Activated CD8-positive, alpha-beta memory T cell treated with anti-CD3 and anti-CD28 coated beads, Interleukin-2, amount 50 U/mL, for 1 hour (primary cell): Measurements from ENCODE around the gene TBRG4.
"Not testable (repeated sequence)": the region's sequence is repeated elsewhere in the genome, so short reads cannot be mapped to it uniquely, and the experiment has no call there.

Source experiments
- DNase-seq: peaks from one replicate; pipeline ENCODE4 v3.0.0-alpha.2; 2020; ENCODE audit errors: extremely low read depth

TBRG4 gene

DNA sequence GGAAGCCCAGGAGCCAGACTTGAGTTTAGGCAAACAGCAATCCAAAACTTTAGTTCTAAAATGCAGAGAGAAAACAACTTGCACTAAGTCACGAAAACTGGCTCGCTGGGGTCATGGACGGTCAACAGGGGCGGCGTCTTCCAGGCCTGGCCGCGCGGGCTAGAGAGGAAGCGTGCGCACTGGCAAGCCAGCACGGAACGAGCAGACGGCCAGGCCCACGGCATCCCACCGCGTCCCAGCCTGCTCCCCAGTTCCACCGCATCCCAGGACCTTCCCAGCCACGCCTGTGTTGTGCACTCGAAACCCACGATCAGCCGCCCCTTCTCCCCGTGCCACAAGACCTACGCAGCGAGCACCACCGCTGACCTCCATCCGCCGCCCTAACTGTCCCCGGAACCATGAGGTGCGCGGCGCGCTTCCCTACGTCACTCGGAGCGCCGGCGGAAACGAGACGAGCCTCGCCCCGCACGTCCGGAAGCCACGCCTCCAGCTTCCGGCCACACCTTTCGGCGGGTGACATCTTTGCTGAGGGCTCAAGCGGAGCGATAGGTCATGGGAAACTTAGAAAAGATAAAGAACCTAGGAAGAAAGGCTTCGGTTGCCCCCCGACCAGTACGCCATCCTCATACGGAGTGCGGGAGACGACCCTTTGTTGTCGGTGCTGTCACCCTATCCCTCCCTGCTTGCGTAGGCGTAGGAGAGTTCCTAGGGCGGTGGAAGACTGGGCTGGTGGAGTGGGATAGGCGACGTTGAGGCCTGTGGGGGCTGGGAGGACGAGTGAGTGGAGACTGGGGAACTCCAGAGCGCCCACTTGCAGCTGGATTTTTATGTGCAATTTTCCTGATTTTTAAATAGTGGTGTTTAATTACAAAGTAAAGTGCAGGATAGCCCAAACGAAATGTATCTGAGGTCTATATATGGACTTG lies at the start of gene TBRG4:
TSS of gene TBRG4 (minus strand) at position 400 of the 926 bp plus-strand sequence. CDS start 2,460 bp downstream, outside the sequence.
- DNase-seq: peak; percentile 85

DNA sequence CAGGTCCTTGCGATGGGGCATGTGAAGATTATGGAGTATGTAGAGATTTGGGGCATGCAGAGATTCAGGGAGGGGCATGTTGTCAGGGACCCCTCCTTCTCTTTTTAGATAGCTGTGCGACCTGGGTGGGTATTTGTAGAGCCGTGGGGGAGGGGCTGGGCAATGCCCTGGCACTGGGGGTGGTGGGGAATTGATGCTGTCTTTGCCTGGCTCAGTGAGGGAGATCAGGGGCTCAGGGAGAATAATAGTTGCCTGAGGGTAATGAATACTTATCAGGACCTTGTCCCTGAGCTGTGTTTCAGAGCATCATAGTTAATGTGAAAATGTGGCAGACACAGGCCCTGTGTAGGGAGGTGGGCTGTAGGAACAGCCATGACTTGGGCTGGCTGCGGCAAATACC lies 49.6 kb upstream of the TBRG4 start:
- DNase-seq: no peak

DNA sequence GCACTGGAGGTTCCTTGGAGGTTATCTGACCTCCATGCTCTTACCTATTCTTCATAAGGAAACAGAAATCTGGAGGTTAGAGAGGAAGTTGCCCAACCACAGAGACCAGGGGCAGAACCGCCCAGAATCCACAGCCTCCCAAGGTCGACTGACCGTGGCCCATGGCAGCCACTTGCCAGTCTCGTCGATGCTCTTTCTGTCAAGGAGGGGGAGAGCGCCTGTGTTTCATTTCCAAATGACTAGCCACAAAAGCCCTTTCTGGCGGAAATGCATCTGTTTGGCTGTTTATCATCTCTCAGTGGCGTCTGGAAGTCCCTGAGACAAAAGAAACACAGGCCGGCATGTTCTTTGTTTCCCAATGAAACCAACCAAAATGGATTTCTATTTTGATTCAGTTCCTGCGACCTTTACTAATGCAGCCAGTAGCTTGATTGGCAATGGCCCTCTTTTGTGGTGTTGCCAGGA lies 49.0 kb upstream of the TBRG4 start:
- no peak for DNase-seq

DNA sequence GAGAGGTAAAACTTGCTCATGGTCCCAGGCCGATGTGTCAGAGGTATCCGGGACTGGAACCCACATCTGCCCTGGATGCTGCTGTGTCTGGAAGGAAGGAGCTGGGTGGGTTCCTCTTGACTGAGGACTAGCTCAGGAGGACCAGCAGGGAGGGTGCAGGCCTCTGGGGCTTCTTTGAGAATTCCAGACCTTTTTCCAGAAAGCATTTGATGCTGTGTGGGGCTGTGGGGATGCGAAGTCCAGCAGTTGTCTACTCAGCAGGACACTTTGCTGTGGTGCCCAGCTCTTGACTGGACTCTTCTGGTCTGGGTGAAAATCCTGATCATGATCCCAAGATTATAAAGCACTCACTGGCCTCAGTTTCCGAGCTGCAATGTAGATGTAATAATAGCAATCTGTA lies 47.8 kb upstream of the TBRG4 start:
- no peak for DNase-seq

DNA sequence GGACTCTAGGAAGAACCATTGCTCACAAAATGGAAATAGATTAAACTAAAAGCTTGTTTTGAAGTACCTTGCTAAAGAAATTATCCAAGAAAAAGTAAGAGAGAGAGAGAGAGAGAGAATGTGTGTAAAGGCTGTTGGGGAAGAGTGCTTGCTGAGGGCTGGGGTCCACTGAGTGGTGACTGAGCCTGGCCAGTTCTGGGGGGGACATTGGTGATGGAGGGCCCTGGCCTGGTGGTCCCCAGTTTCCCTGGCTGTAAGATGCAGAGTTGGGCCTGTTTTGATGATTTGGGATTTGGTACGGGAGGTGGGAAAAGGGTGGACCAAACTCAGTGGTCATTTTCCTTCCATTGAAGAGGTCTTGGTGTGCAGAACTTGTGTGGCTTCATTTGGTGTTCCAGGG lies 47.0 kb upstream of the TBRG4 start:
- no peak for DNase-seq

DNA sequence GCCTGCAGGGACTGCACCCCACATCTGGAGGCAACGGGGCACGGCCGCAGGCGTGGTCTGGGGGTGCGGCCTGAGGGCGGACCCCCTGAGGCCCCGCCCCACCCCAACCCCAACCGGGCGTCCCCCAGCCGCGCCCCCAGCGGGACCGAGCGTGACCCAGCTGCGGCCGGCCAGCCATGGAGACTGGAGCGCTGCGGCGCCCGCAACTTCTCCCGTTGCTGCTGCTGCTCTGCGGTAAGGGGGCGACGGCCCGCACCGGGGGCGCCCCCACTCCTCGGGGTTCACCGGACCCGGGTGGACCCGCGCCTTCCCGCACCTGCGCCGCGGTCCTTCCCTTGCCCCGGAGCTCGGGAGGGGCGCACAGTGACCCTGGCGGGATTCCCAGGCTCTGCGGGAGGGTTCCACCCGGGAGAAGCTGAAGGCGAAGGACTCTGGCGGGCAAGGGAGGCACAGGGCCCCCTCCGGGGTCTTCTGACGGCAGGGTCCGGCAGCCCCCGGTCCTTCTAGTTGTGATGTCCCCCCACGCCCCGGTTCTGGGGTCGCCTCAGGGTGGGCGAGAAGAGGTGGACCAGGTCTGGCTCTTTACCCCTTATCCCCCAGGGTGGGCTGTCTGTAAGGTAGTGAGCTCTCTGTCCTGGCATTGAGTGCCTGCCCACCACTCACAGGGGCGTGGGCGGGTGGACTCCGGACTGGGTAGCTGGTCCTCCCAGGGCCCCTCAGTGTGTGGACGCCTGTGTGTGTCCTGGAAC lies 46.3 kb upstream of the TBRG4 start, which contains the start of gene RAMP3:
TSS of gene RAMP3 (plus strand) at position 139 of the 749 bp plus-strand sequence. CDS start at position 177, 38 bp downstream.
- no peak for DNase-seq

DNA sequence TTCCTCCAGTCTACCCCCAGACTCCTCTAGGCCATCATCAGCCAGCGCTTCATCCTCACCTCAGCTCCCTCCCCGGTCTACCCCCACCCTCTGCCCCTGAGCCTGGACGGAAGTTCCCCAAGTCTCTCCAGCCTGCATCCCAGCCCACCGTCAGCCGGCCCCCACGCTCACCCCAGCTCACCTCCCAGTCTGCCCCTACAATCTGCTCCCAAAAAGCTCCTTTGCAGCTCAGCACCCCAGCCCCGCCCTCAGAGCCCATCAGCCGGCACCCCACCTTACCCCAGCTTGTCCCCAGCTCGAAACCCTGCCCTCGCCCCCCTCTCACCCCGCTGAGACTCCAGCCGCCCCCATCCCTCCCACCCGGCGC lies 45.8 kb upstream of the TBRG4 start:
- DNase-seq: no peak

DNA sequence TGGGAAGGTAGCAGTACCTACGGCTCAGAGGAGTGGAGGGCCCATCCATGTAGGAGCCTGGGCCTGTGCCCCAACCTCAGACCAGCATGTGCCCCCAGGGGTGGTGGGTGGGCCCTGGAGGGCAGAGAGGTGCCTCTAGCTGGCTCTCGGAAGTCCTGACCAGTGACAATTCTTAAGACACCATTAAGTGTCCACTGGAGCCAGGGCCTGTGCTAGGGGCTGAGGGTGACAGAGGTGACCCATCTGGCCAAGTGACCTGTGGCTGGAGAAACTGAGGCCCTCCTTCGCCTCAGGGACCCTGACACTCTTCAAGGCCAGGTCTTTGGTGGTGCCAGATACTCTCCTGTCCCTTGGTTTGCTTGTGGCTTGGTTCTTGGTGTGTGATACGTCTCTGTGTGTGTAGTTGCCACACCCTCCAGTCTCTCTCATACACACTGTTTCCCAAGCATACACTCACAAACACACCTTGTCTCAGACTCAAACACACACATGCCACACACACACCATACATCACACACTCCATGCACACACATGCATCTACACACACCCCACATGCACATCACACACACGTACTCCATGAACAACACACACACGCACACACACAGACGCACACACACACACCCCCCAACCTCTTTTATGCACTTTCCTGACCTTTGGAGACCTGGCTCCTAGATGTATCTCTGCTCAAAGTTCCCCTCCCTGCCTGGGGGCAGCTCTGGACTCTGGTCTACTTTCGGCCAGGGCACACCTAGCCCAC lies 45.2 kb upstream of the TBRG4 start:
- no peak for DNase-seq

DNA sequence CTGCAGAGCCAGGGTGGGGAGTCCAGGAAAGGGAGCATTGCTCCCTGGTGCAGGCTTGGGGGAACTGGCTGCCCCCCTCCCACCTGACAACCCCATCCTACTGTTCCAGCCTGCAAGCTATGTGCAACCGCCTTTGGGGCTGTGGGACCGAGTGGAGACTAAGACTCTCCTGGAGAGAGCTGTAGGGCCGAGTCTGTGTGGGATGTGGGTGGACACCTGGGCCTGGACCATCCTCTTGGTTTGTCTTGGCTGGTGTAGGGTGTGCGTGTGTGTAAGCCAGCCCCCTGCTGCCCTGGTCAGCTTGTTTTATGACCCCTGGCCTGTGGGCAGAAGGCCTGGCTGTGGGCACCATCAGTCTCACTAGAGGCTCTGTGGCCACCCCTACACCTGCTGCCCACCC lies 44.4 kb upstream of the TBRG4 start:
- no peak for DNase-seq

DNA sequence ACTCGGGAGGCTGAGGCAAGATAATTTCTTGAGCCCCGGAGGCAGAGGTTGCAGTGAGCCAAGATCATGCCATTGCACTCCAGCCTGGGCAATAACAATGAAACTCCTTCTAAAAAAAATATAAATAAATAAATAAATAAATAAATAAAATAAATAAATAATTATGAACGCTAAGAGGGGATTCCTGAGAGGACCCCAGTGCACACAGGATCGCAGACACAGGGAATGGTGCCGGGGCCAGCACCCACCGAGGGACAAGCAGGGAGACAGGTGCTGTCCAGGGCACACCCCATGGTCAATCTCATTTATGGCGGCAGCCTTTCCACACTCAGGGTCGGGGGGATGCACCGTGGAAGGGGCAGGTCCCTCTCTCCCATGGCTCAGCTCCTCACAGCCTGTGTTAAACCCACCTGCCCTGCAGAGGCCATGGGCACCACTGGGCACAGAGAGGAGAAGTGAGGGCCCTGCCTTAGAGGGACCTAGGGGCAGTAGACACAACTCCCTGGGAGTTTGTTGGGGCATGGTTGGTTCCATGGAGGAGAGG lies 43.9 kb upstream of the TBRG4 start:
- no peak for DNase-seq

DNA sequence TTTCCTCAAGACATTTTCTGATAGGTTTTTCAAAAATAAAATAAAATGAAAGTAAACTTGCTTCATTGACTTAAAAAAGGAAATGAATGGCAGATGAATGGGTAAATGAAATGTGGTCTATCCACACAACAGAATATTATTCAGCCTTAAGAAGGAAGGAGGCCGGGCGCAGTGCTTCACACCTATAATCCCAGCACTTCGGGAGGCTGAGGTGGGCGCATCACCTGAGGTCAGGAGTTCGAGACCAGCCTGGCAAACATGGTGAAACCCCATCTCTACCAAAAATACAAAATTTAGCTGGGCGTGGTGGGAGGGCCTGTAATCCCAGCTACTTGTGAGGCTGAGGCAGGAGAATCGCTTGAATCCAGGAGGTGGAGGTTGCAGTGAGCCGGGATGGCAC lies 42.4 kb upstream of the TBRG4 start:
- not testable (repeated sequence) for DNase-seq

DNA sequence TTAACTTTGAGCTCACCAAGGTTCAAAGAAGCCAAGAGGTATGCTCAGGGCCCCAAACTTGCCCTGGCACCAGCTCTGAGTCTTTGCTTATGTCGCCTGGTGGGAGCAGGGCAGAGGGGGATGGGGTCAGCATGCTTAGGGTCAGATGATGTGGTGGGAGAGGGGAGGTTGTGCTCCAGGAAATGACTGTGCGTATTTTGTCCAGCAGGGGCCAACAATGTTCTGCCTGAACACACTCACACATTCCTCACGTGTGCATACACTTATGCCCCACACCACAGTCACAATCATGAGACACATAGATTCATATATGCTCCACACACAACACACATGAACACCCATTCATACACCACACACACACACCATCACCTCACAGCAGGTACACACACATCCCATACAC lies 41.7 kb upstream of the TBRG4 start:
- DNase-seq: no peak

DNA sequence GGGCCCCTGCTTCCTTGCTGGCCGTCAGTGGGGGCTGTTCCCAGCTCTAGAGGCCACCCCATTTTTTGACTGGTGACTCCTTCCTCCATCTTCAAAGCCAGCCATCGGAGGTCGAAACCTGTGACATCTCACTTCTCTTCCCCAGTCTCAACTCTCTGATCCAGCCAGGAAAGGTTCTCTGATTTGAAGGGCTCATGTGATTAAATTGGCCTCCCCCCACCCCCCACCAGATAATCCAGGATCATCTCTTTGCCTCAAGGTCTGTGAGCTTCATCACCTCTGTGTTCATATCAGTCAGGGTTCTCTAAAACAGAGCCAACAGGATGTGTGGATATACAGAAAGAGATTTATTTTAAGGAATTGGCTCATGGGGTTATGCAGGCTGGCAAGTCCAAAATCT lies 40.5 kb upstream of the TBRG4 start:
- DNase-seq: no peak

DNA sequence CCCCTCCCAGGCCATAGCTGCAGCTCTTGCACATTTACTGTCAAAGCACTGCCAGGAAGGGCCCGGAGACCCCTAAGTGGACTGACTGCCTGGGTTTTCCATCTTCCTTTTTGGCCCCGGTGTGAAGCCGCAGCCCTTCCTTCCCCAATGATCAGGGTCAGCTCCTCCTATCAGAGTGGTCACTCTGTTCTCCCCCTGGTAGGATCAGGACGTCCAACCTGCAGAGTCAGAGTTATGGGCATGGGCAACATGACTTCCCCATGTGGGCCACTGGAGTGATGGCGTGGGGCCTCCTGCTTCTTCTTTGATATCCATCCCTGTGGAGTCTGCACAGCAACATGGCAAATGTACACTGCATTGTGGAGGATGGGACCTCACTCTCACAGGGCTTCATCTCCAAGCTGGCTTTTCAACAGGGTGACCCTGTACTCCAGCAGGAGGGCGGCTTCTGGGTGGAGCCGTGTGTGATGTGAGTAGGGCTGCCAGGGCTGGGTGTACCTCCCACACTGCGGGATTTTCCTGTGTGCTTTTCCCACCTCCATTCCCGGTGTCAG lies 39.7 kb upstream of the TBRG4 start:
- no peak for DNase-seq

DNA sequence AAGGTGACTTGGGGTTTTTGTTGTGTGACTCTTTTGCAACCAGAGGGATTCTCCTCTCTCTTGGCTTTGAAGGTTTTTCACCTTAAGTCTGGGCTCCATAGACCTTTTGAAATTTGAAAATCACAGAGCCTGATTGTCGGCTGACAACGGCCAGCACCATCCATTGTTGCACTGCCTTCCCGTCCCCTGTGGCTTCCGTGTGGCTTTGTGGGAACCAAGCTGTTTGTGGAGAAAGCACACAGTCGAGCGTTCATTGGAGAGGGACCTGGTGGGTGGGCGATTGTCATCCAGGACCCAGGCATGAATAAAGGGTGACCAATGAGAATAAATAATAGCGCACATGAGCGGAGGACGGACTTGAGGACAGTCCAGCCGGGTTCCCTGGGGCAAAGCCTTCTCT lies 38.7 kb upstream of the TBRG4 start:
- no peak for DNase-seq

DNA sequence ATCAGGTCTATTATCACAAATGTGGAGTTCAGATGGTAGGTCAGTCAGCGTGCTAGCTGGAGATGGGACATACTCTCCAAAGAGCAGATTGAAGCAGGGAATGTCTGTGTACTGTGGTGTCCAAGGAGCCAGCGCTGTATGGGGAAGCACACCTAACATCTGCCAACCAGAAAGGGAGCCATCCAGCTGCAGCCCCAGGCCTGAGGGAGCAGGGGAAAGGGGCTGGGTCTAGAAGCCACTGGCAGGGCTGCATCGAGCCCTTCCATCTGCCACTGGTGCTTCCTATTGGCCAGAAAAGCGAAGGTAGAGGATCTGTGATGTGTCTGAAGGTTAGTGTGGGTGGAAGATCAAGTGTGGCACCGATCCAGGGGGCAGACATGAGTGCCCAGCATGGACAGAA lies 38.1 kb upstream of the TBRG4 start:
- DNase-seq: no peak

DNA sequence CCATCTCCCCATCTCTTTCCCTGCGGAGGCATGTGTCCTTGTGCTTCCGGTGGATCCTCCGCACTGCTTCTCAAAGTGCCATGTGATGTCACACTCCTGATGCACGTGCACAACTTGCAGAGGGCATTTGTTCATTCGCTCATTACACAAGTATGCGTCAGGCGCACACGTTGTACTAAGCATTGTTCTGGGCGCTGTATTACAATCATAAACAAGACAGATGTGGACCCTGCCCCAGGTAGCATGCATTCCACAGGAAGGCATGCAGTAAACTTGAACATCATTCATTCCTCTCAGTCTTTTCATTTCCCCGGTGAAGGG lies 37.1 kb upstream of the TBRG4 start:
- DNase-seq: no peak

DNA sequence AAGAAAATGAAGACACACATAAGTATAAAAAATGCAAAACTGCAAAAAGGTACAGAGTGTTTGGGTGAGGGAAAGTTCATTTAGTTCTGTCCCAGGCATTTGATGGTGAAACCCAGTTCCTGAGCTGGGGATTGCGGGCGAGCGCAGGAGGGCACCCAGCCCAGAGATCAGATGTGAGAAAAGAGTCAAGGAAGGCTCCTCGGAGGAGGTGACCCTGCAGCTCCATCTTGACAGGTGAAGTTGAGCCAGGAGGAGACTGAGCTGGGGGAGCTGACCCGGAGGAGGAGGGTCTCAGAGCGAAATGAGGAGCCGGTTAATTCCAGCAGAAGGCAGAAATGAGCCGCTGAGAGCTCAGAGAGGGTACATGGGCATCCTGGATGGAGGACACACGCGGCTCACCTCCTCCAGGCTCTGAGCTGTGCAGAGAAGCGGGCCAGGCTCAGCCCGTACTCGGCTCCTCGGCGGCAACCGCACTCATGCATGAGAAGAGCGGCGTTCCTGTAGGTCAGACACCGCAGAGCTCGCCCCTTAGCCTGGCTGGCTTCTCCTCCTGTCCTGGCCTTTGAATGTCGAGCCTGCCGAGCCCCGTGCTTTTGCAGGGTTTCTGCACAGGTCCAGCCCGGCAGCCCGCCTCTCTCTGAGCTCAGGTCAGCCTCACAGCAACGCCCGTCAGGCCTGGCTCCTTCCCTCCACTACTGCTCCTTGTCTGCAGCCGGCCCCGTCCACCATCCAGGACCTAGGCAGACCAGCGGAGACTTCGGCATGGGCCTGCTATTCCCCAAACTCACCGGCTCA lies 36.6 kb upstream of the TBRG4 start:
- no peak for DNase-seq

DNA sequence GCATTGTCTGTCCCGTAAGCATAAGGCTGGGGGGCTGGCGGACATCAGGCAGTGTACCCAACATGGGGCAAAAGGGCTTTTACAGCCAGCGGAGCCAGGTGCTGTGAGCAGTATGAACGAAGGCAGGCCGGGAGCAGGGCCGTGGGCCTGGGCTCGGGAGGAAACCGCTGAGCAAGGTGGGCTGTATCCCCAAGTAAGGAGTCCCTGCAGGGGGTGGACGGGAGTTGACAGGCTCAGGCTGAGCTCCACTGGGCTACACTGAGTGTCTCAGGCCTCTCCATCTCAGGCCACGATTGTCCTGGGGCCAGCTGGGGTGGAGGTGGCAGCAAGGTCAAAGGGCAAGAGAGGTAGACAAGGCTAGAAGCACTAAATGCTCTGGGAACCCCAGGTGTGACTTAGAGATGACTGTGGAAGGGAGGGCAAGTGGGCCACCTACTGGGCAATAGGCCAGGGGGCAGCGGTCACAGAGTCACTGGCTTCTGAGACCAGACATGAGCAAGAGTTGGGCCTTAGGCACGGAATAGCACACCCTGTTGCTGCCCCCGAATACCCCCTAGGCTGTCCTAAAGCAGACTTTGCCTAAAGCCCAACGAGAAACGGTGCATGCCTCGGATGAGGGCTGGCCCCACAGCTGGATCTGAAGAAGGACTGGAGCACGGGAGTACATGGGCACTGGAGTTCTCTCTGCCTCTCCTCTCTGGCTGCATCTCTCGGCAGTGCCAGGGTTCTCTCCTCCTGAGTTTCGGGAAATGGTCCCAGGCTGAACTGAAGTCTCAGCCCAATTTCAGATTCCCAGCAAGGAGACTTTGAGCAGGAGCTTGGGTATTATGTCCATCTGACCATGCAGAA lies 35.3 kb upstream of the TBRG4 start:
- DNase-seq: no peak

DNA sequence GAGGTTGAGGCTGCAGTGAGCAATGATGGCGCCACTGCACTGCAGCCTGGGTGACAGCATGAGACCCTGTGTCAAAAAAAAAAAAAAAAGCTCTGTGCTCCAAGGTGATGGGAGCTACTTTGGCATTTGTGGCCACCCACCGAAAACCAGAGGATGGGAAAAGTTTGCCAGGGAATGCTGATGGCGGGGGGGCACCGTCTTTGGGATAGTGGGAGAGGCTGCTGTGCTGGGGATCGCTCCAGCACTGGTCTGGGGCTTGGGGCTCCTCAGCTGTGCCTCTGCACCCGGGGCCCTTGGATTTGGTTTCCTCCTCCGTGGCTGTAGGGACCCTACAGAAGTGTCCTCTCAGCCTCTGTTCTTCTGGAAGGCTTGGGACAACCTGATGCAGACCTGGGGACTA lies 34.4 kb upstream of the TBRG4 start:
- no peak for DNase-seq
